MM.1S (cell line): Measurements from ENCODE around the gene MX1.

Source experiments
- EZH2 ChIP-seq: fragments of 300-600 bp; sonication (generic); optimal IDR thresholded peaks from 2 replicates; pipeline ENCODE3; 2017; ENCODE audit warnings: low read depth, mild to moderate bottlenecking, antibody characterized with exemption, low read length, mixed read lengths
- TF ChIP-seq, protein P1 (sequence below): fragments of 300-600 bp; sonication (generic); IDR thresholded peaks from 2 replicates; pipeline ENCODE4 v1.5.1; 2016; ENCODE audit warnings: antibody characterized with exemption, low read length, mixed read lengths

DNA sequence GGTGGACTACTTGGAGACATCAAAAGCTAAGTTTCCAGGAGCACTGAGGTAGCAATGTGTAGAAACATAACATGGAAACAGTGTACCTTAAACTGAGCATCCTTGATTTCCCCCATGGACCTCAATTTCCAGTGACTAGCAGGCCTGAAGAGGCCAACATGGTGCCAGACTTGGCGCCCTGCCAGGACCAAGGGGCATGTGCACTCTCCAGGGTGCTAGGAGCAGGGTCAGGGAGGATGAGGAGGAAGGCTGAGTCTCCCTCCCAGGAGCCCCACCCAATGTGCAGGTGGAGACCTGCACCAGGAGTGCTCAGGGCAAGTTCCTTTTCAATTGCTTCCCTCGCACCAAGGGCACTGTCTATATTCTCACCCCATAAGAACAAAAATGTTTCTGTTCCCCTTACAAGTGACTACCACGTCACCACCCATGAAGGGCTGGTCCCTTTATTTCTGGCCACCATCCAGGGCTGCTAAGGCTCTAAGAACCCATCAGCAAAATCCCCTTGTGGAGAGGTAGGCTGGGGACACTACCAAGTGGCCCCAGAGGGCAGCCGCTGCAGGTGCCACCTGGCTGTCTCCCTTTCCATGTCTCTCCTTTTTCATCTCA is 39.2 kb downstream of the MX1 start:
- TF ChIP-seq, protein P1, sequence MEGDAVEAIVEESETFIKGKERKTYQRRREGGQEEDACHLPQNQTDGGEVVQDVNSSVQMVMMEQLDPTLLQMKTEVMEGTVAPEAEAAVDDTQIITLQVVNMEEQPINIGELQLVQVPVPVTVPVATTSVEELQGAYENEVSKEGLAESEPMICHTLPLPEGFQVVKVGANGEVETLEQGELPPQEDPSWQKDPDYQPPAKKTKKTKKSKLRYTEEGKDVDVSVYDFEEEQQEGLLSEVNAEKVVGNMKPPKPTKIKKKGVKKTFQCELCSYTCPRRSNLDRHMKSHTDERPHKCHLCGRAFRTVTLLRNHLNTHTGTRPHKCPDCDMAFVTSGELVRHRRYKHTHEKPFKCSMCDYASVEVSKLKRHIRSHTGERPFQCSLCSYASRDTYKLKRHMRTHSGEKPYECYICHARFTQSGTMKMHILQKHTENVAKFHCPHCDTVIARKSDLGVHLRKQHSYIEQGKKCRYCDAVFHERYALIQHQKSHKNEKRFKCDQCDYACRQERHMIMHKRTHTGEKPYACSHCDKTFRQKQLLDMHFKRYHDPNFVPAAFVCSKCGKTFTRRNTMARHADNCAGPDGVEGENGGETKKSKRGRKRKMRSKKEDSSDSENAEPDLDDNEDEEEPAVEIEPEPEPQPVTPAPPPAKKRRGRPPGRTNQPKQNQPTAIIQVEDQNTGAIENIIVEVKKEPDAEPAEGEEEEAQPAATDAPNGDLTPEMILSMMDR, result no peak
- no peak for TF ChIP-seq EZH2
